OCI-LY1 (cell line): ENCODE data around the gene ITPK1.
"Not testable (repeated sequence)": the region's sequence is repeated elsewhere in the genome, so short reads cannot be mapped to it uniquely, and the experiment has no call there.

Experiments
- H2AFZ ChIP-seq: fragments of 200-600 bp; sonication (generic), shearing (Covaris generic); 2 replicates; pipeline ENCODE4 v1.6.0; 2014; ENCODE audit warnings: antibody characterized with exemption, mild to moderate bottlenecking, low read length
- H3F3A ChIP-seq: fragments of 200-600 bp; sonication (generic), shearing (Covaris generic); 2 replicates; pipeline ENCODE4 v1.6.0; 2014; ENCODE audit warnings: mild to moderate bottlenecking, antibody characterized with exemption, low read length, moderate library complexity; ENCODE audit not compliant: insufficient read depth
- H3K27ac ChIP-seq: fragments of 200-600 bp; sonication (generic); 2 replicates; pipeline ENCODE4 v1.5.1; 2014; ENCODE audit warnings: low read length, mixed run types, mild to moderate bottlenecking, low read depth; ENCODE audit not compliant: poor library complexity, severe bottlenecking
- H3K27me3 ChIP-seq: fragments of 200-600 bp; sonication (generic); 2 replicates; pipeline ENCODE4 v1.6.0; 2014; ENCODE audit warnings: antibody characterized with exemption, mild to moderate bottlenecking, low read length, moderate library complexity; ENCODE audit not compliant: insufficient read depth
- H3K36me3 ChIP-seq: fragments of 200-600 bp; sonication (generic); 2 replicates; pipeline ENCODE4 v1.6.1; 2014; ENCODE audit warnings: mild to moderate bottlenecking, antibody characterized with exemption, low read length, moderate library complexity, mixed read lengths; ENCODE audit not compliant: insufficient read depth
- H3K4me1 ChIP-seq: fragments of 200-600 bp; sonication (generic); 2 replicates; pipeline ENCODE4 v1.5.1; 2014; ENCODE audit warnings: mild to moderate bottlenecking, low read length, moderate library complexity; ENCODE audit not compliant: insufficient read depth, severe bottlenecking
- H3K4me2 ChIP-seq: fragments of 200-600 bp; sonication (generic), shearing (Covaris generic); 2 replicates; pipeline ENCODE4 v1.6.1; 2014; ENCODE audit warnings: low read length
- H3K4me3 ChIP-seq: fragments of 200-600 bp; sonication (generic); 2 replicates; pipeline ENCODE4 v1.5.1; 2014; ENCODE audit warnings: low read length, low read depth, mild to moderate bottlenecking, mixed read lengths; ENCODE audit not compliant: poor library complexity, severe bottlenecking
- H3K79me2 ChIP-seq: fragments of 200-600 bp; shearing (Covaris generic); 2 replicates; pipeline ENCODE4 v1.6.1; 2016; ENCODE audit warnings: mixed run types, low read length, mixed read lengths; ENCODE audit not compliant: insufficient read depth
- H3K9ac ChIP-seq: fragments of 200-600 bp; sonication (generic), shearing (Covaris generic); 2 replicates; pipeline ENCODE4 v1.6.1; 2014; ENCODE audit warnings: mild to moderate bottlenecking, low read length, mixed read lengths
- H3K9me2 ChIP-seq: fragments of 200-600 bp; sonication (generic), shearing (Covaris generic); 2 replicates; pipeline ENCODE4 v1.6.1; 2014; ENCODE audit warnings: low read depth, mild to moderate bottlenecking, low read length, mixed read lengths
- H3K9me3 ChIP-seq: fragments of 200-600 bp; shearing (Covaris generic); 2 replicates; pipeline ENCODE4 v1.6.1; 2014; ENCODE audit warnings: low read length, mixed read lengths
- H4K20me1 ChIP-seq: fragments of 200-600 bp; sonication (generic), shearing (Covaris generic); 2 replicates; pipeline ENCODE4 v1.6.0; 2016; ENCODE audit warnings: mild to moderate bottlenecking, low read length; ENCODE audit not compliant: insufficient read depth
- EZH2 ChIP-seq: fragments of 200-600 bp; sonication (generic), shearing (Covaris generic); IDR thresholded peaks from 2 replicates; pipeline ENCODE4 v1.8.0; 2017; ENCODE audit warnings: borderline replicate concordance, mixed run types, mild to moderate bottlenecking, antibody characterized with exemption, low read length, moderate library complexity, mixed read lengths
- TF ChIP-seq, protein P1 (sequence below): fragments of 200-600 bp; sonication (generic), shearing (Covaris generic); IDR thresholded peaks from 2 replicates; pipeline ENCODE4 v1.5.1; 2017; ENCODE audit warnings: mild to moderate bottlenecking, antibody characterized with exemption, low read length, moderate library complexity, mixed read lengths

The ITPK1 gene

DNA sequence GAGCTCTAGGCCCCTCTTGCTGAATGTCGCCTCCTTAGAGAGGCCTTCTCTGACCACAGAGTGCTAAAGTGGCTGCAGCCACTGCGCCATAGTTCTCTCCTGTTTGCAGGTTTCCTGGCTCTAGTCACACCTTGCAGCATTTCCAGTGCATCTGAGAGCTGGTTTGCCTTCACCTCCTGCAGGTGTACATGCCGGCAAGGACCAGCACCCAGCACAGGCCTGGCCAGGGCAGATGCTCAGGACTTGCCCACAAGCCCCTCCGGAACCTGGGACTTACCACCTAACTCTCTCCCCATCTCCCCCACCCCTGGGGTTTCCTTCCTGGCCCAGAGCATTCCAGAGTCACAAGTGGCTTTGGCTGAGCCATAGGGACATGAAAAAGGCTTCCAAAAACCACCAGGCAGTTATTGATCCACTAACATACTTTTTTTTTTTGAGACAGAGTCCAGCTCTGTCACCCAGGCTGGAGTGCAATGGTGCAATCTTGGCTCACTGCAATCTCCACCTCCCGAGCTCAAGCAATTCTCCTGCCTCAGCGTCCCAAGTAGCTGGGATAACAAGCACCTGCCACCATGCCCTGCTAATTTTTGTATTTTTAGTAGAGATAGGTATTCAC, 9.1 kb downstream of the ITPK1 start:
- no peak overlapping the region for H3K9ac ChIP-seq
- TF ChIP-seq, protein P1, sequence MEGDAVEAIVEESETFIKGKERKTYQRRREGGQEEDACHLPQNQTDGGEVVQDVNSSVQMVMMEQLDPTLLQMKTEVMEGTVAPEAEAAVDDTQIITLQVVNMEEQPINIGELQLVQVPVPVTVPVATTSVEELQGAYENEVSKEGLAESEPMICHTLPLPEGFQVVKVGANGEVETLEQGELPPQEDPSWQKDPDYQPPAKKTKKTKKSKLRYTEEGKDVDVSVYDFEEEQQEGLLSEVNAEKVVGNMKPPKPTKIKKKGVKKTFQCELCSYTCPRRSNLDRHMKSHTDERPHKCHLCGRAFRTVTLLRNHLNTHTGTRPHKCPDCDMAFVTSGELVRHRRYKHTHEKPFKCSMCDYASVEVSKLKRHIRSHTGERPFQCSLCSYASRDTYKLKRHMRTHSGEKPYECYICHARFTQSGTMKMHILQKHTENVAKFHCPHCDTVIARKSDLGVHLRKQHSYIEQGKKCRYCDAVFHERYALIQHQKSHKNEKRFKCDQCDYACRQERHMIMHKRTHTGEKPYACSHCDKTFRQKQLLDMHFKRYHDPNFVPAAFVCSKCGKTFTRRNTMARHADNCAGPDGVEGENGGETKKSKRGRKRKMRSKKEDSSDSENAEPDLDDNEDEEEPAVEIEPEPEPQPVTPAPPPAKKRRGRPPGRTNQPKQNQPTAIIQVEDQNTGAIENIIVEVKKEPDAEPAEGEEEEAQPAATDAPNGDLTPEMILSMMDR = no peak
- TF ChIP-seq EZH2 = no peak
- no peaks in the 10 kb centered on the region for H4K20me1 ChIP-seq
- H3K36me3 ChIP-seq = no peaks in the 10 kb centered on the region
- H3K79me2 ChIP-seq = no peaks in the 10 kb centered on the region
- H2AFZ ChIP-seq = no peak overlapping the region
- no peak overlapping the region for H3K4me2 ChIP-seq
- H3K27me3 ChIP-seq = no peaks in the 10 kb centered on the region
- no peak overlapping the region for H3K27ac ChIP-seq
- H3K4me3 ChIP-seq = no peak overlapping the region
- H3K4me1 ChIP-seq = peaks cover 8% of the 10 kb centered on the region
- H3K9me3 ChIP-seq = no peaks in the 10 kb centered on the region
- H3K9me2 ChIP-seq = no peaks in the 10 kb centered on the region
- no peaks in the 10 kb centered on the region for H3F3A ChIP-seq

DNA sequence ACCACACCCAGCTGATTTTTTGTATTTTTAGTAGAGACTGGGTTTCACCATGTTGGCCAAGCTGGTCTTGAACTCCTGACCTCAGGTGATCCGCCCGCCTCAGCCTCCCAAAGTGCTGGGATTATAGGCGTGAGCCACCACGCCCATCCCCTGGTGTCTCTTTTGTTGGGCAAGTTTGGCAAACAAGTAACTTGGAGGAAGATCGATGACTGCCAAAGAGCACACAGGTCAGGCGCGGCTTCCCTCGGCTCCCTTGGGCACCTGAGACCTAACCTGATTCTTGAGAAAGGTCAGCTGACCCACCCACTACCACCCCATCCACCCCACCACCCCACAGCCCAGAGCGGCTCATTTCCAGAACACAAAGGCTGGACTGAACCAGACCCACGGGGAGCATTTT, 9.9 kb downstream of the ITPK1 start:
- H3K4me1 ChIP-seq, H3K9me3 ChIP-seq, H3K4me2 ChIP-seq, H3K36me3 ChIP-seq, H3K9me2 ChIP-seq, H3K79me2 ChIP-seq, H3K9ac ChIP-seq, H4K20me1 ChIP-seq, H3K4me3 ChIP-seq, H3K27ac ChIP-seq, H3F3A ChIP-seq, H3K27me3 ChIP-seq, H2AFZ ChIP-seq: not testable (repeated sequence)

DNA sequence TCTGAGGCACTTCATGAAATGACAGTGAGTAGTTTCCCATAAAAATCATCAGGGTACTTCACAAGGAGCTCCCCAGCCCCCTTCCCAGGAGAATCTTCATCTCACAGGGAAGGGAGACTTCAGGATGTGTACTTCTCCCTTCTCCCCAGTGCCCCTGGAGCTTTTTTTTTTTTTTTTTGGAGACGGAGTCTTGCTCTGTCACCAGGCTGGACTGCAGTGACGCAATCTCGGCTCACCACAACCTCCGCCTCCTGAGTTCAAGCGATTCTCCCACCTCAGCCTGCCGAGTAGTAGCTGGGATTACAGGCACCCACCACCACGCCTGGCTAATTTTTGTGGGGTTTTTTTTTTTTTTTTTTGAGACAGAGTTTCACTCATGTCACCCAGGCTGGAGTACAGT, 10.4 kb downstream of the ITPK1 start:
- H3K4me3 ChIP-seq = no peak overlapping the region
- H3K4me2 ChIP-seq = no peak overlapping the region
- no peaks in the 10 kb centered on the region for H4K20me1 ChIP-seq
- TF ChIP-seq, protein P1 = no peak
- no peak for TF ChIP-seq EZH2
- no peak overlapping the region for H3K9ac ChIP-seq
- H3K9me2 ChIP-seq = no peaks in the 10 kb centered on the region
- H3K27ac ChIP-seq = no peak overlapping the region
- H3K9me3 ChIP-seq = no peaks in the 10 kb centered on the region
- no peaks in the 10 kb centered on the region for H3F3A ChIP-seq
- peaks cover 8% of the 10 kb centered on the region for H3K4me1 ChIP-seq
- H3K27me3 ChIP-seq = no peaks in the 10 kb centered on the region
- no peaks in the 10 kb centered on the region for H3K79me2 ChIP-seq
- no peak overlapping the region for H2AFZ ChIP-seq
- no peaks in the 10 kb centered on the region for H3K36me3 ChIP-seq

DNA sequence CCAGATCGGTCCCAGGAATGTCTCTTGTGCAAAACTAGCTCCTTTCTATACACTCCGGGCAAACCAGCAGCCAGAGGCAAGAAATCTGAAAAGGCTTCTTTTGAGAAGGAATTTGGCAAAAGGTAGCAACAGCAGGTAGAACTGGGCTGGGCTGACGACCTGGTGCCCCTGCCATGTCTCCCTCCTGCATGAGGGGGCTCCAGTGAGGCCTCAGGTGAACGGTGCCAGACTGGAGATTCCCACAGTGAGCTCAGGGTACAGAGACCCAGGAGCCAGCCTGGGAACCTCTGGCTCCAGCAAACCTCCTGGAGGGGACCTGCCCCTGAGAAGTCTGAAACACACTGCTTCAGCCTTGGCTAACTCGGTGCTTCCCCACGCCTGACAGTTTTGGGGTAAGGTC, 10.8 kb downstream of the ITPK1 start:
- H3K4me3 ChIP-seq = no peak overlapping the region
- no peaks in the 10 kb centered on the region for H3K36me3 ChIP-seq
- no peaks in the 10 kb centered on the region for H3K9me3 ChIP-seq
- no peaks in the 10 kb centered on the region for H4K20me1 ChIP-seq
- no peaks in the 10 kb centered on the region for H3F3A ChIP-seq
- no peak overlapping the region for H3K4me2 ChIP-seq
- no peak for TF ChIP-seq EZH2
- TF ChIP-seq, protein P1 = no peak
- no peak overlapping the region for H3K27ac ChIP-seq
- H3K9me2 ChIP-seq = no peaks in the 10 kb centered on the region
- peaks cover 8% of the 10 kb centered on the region for H3K4me1 ChIP-seq
- H2AFZ ChIP-seq = no peak overlapping the region
- no peak overlapping the region for H3K9ac ChIP-seq
- H3K79me2 ChIP-seq = no peaks in the 10 kb centered on the region
- H3K27me3 ChIP-seq = no peaks in the 10 kb centered on the region
